Activated effector memory CD4-positive, alpha-beta T cell treated with anti-CD3 and anti-CD28 coated beads, Interleukin-2, amount 50 U/mL, for 16 hours (primary cell): ENCODE results near the gene SLC19A1.

Source experiments
- DNase-seq: peaks from one replicate; pipeline ENCODE4 v3.0.0-alpha.2; 2020

The SLC19A1 gene

GRCh38 chr21:45449658-45450422, 92.4 kb downstream of the SLC19A1 start:
- DNase-seq = no peak

- no peak for DNase-seq
These were observed 93.2 kb downstream of the SLC19A1 start for GRCh38 chr21:45448810-45449657.

DNA sequence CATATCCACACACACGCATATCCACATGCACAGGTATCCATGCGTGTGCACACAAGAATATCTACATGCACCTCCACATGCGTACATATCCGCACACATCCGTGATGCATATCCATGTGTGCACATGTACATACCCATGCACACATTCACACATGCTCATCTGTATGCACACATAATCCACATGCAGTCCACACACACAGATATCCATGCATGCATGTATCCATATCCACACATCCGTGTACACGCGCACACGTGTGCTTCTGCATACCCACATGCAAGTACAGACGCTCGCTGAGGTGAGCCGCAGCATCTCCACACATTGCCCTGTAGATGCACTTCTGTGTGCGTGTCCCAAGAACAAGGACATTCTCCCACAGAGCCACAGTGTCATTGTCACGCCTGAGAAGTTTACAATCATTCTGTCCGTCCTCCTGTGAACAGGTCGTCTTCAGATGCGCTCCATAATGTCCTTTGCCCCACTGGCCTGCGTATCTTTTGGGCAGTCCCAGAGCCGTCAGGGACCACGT, 93.9 kb downstream of the SLC19A1 start:
- no peak for DNase-seq
